ENCODE measurements around the gene SSB. TPM values are rescaled to one million over a fixed set of nuclear protein-coding genes. Genes with fewer than 3 reads are reported as not detected.
"Not testable (repeated sequence)": the region's sequence is repeated elsewhere in the genome, so short reads cannot be mapped to it uniquely, and the experiment has no call there.

SSB gene
- total RNA-seq, 1 experiment from 2014 or later: 102 TPM

GRCh38 chr2:169776252-169776761, 22.4 kb upstream of the SSB start:
- in situ Hi-C loops (cut with HindIII; ENCODE audit: low pct_unique_long_range_greater_than_20kb, low sequenced_read_pairs): no loop called here
- peak; percentile 89 for DNase-seq (ENCODE audit: low read depth)

- in situ Hi-C loops (cut with HindIII; ENCODE audit: low pct_unique_long_range_greater_than_20kb, low sequenced_read_pairs): no loop called here
- DNase-seq (ENCODE audit: low read depth): no peak
Observed at GRCh38 chr2:169778446-169778845, 20.2 kb upstream of the SSB start.

GRCh38 chr2:169781249-169782013, 17.2 kb upstream of the SSB start:
- in situ Hi-C loops (cut with HindIII; ENCODE audit: low pct_unique_long_range_greater_than_20kb, low sequenced_read_pairs): no loop called here
- DNase-seq (ENCODE audit: low read depth): no peak

GRCh38 chr2:169782513-169782912, 16.2 kb upstream of the SSB start:
- in situ Hi-C loops (cut with HindIII; ENCODE audit: low pct_unique_long_range_greater_than_20kb, low sequenced_read_pairs): no loop called here
- DNase-seq (ENCODE audit: low read depth): no peak

GRCh38 chr2:169790581-169790980, 8.1 kb upstream of the SSB start:
- in situ Hi-C loops (cut with HindIII; ENCODE audit: low pct_unique_long_range_greater_than_20kb, low sequenced_read_pairs): no loop called here
- DNase-seq (ENCODE audit: low read depth): no peak

- no peak for DNase-seq (ENCODE audit: low read depth)
- in situ Hi-C loops (cut with HindIII; ENCODE audit: low pct_unique_long_range_greater_than_20kb, low sequenced_read_pairs): no loop called here
Observed at GRCh38 chr2:169795181-169795580, 3.5 kb upstream of the SSB start.

- in situ Hi-C loops (cut with HindIII; ENCODE audit: low pct_unique_long_range_greater_than_20kb, low sequenced_read_pairs): no loop called here
- DNase-seq (ENCODE audit: low read depth): no peak
Observed at GRCh38 chr2:169796441-169796840, 2.2 kb upstream of the SSB start.

- DNase-seq (ENCODE audit: low read depth): no peak
- in situ Hi-C loops (cut with HindIII; ENCODE audit: low pct_unique_long_range_greater_than_20kb, low sequenced_read_pairs): no loop called here
Observed at GRCh38 chr2:169797601-169798000, 1.1 kb upstream of the SSB start.

- in situ Hi-C loops (cut with HindIII; ENCODE audit: low pct_unique_long_range_greater_than_20kb, low sequenced_read_pairs): no loop called here
- DNase-seq (ENCODE audit: low read depth): no peak
Observed at GRCh38 chr2:169798397-169798717, 314 bp upstream of the SSB start.

- in situ Hi-C loops (cut with HindIII; ENCODE audit: low pct_unique_long_range_greater_than_20kb, low sequenced_read_pairs): no loop called here
- no peak for DNase-seq (ENCODE audit: low read depth)
Observed at GRCh38 chr2:169803480-169803879, 4.8 kb downstream of the SSB start.

GRCh38 chr2:169806586-169806985, 7.9 kb downstream of the SSB start:
- in situ Hi-C loops (cut with HindIII; ENCODE audit: low pct_unique_long_range_greater_than_20kb, low sequenced_read_pairs): no loop called here
- no peak for DNase-seq (ENCODE audit: low read depth)

- in situ Hi-C loops (cut with HindIII; ENCODE audit: low pct_unique_long_range_greater_than_20kb, low sequenced_read_pairs): no loop called here
- DNase-seq (ENCODE audit: low read depth): no peak
Observed at GRCh38 chr2:169808221-169808620, 9.6 kb downstream of the SSB start.

GRCh38 chr2:169815849-169816248, 17.2 kb downstream of the SSB start:
- DNase-seq (ENCODE audit: low read depth): peak; percentile 44
- in situ Hi-C loops (cut with HindIII; ENCODE audit: low pct_unique_long_range_greater_than_20kb, low sequenced_read_pairs): no loop called here

- in situ Hi-C loops (cut with HindIII; ENCODE audit: low pct_unique_long_range_greater_than_20kb, low sequenced_read_pairs); DNase-seq (ENCODE audit: low read depth): not testable (repeated sequence)
Observed at GRCh38 chr2:169816961-169817360, 18.3 kb downstream of the SSB start.

- in situ Hi-C loops (cut with HindIII; ENCODE audit: low pct_unique_long_range_greater_than_20kb, low sequenced_read_pairs); DNase-seq (ENCODE audit: low read depth): not testable (repeated sequence)
Observed at GRCh38 chr2:169817369-169817768, 18.7 kb downstream of the SSB start.

- in situ Hi-C loops (cut with HindIII; ENCODE audit: low pct_unique_long_range_greater_than_20kb, low sequenced_read_pairs): no loop called here
- DNase-seq (ENCODE audit: low read depth): no peak
Observed at GRCh38 chr2:169818241-169818640, 19.6 kb downstream of the SSB start.

- in situ Hi-C loops (cut with HindIII; ENCODE audit: low pct_unique_long_range_greater_than_20kb, low sequenced_read_pairs): no loop called here
Observed at GRCh38 chr2:169819106-169819505, 20.4 kb downstream of the SSB start.

GRCh38 chr2:169820101-169820500, 21.4 kb downstream of the SSB start:
- DNase-seq (ENCODE audit: low read depth): peak; percentile 37
- in situ Hi-C loops (cut with HindIII; ENCODE audit: low pct_unique_long_range_greater_than_20kb, low sequenced_read_pairs): not testable (repeated sequence)

More at GRCh38 chr2:169819106-169819505, 20.4 kb downstream of the SSB start:
- no peak for DNase-seq (ENCODE audit: low read depth)

GRCh38 chr2:169822036-169822435, 23.4 kb downstream of the SSB start:
- DNase-seq (ENCODE audit: low read depth): no peak
- in situ Hi-C loops (cut with HindIII; ENCODE audit: low pct_unique_long_range_greater_than_20kb, low sequenced_read_pairs): no loop called here

GRCh38 chr2:169822785-169823392, 24.2 kb downstream of the SSB start:
- in situ Hi-C loops (cut with HindIII; ENCODE audit: low pct_unique_long_range_greater_than_20kb, low sequenced_read_pairs): no loop called here
- DNase-seq (ENCODE audit: low read depth): no peak

Measured in Caki2 (cell line).